ENCODE data around the gene CDKN2B.
"Not testable (repeated sequence)": the region's sequence is repeated elsewhere in the genome, so short reads cannot be mapped to it uniquely, and the experiment has no call there.

Gene CDKN2B

DNA sequence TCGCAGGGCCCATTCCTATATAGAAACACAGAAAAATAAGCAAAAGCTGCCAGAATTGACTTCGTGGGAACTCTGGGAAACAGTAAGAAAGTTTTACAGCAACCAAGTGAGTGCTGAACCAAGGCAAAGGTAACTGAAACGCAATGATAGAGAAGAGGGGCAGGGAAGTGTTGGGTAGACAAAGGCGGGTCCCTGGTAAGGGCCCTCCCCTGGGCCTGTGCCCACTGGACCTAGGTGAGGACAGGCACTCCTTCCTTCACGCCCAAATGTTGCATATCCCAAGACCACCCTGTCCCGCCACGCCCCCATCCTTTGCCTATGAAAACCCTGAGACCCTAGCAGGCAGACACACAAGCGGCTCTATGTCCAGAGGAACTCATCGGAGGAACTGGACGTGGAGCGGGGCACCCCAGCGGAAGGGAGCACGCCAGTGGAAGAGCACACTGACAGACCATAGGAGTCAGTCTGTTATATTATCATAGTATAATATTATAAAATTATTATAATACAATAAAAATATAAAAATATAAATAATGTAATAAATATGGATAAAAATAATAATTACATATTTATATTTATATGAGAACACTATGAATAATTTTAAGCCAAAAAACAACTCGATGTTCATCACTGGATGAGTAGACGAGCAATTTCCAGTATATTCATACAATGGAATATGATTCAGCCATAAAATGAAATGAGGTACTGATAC lies 42.8 kb downstream of the CDKN2B start:
- DNase-seq (ENCODE audit: insufficient read length) (no peak), FAIRE-seq (no peak)
- TF ChIP-seq POLR2A (IDR thresholded peaks at IDR 0.05; ENCODE audit: low read depth, low read length) (no peak), TAF1 (IDR thresholded peaks at IDR 0.05; ENCODE audit: borderline replicate concordance, low read depth, low read length) (no peak), POLR2AphosphoS5 (IDR thresholded peaks at IDR 0.05; ENCODE audit: low read depth, low read length) (no peak)

DNA sequence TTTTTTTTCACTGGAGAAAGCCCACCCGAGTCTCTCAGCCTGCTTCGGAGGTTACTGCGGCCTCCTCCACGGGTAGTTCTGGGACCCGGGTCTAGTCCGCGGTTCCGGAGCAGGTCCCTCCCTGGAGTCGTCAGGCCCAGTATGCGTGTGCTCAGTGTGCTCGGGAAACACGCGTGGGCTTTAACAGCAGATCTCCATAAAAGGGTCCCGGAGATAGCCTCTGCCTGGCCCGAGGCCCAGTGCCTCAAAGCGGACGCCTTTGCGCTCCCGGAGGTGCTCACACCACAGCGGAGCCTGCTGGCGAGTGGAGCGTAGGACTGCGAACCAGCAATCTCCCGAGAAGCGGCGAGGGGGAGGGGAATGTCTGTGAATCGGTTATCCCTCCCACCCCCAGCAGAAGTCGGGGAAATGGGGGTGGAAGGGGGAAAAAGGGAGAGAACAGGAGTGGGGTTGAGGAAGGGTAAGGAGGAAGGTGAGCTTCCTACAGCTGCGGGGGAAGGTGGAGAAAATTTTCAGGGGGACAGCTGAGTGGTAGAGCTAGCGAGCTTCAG lies 43.6 kb downstream of the CDKN2B start:
- DNase-seq (ENCODE audit: insufficient read length) (peak; percentile 54), FAIRE-seq (peak; percentile 87)
- TF ChIP-seq POLR2AphosphoS5 (IDR thresholded peaks at IDR 0.05; ENCODE audit: low read depth, low read length) (no peak), TAF1 (IDR thresholded peaks at IDR 0.05; ENCODE audit: borderline replicate concordance, low read depth, low read length) (no peak), POLR2A (IDR thresholded peaks at IDR 0.05; ENCODE audit: low read depth, low read length) (no peak)

DNA sequence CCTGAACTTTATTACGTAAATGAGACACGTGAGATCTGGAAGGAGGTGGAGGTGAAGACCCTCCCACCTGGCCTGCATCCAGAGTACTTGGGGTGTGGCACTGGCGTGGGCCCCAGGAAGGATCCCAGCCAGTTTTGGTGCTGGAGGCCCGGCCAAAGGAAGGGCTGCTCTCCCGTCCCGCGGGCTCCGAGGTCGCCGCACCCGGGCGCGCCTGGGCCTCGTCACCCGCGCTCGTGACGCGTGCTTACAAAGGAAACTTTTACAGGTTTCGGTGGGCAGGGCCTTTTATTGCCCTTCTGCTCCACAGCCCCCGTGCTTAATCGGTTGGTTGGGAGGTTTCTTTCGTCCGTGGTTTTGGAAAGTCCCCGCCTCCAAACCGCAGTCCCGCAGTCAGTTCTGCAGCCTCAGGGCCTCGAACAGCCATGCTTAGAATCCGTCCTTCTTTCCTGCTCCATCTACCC lies 44.1 kb downstream of the CDKN2B start:
- DNase-seq (ENCODE audit: insufficient read length), result peak; percentile 37
- FAIRE-seq, result no peak
- TF ChIP-seq POLR2AphosphoS5 (IDR thresholded peaks at IDR 0.05; ENCODE audit: low read depth, low read length), result no peak
- TF ChIP-seq POLR2A (IDR thresholded peaks at IDR 0.05; ENCODE audit: low read depth, low read length), result no peak
- TF ChIP-seq TAF1 (IDR thresholded peaks at IDR 0.05; ENCODE audit: borderline replicate concordance, low read depth, low read length), result no peak

DNA sequence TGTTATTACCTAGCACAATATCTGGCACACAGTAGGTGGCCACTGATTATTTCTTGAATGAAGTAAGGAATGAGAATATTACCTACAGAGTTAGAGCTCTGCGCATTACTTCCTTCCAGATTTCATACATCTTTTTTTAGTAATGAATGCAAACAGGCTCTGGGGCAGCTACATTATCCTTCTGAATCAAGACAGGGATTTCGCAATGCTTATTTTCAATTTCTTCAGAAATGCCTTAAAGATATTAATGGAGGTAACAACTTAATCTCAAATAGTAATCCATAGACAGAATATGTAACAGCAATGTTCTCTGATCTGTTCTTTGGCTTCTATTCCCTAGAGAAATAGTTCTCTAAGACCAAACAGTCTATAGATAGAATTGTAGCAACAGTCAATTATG lies 47.5 kb downstream of the CDKN2B start:
- FAIRE-seq (no peak), DNase-seq (ENCODE audit: insufficient read length) (no peak)
- TF ChIP-seq POLR2AphosphoS5 (IDR thresholded peaks at IDR 0.05; ENCODE audit: low read depth, low read length) (no peak), POLR2A (IDR thresholded peaks at IDR 0.05; ENCODE audit: low read depth, low read length) (no peak), TAF1 (IDR thresholded peaks at IDR 0.05; ENCODE audit: borderline replicate concordance, low read depth, low read length) (no peak)

DNA sequence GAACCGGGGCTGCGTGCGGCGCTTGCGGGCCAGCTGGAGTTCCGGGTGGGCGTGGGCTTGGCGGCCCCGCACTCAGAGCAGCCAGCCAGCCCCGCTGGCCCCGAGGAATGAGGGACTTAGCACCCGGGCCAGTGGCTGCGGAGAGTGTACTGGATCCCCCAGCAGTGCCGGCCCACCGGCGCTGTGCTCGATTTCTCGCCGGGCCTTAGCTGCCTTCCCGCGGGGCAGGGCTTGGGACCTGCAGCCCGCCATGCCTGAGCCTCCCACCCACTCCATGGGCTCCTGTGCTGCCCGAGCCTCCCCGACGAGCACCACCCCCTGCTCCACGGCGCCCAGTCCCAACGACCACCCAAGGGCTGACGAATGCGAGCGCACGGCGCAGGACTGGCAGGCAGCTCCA lies 49.8 kb downstream of the CDKN2B start:
- not testable (repeated sequence) for FAIRE-seq; DNase-seq (ENCODE audit: insufficient read length)

DNA sequence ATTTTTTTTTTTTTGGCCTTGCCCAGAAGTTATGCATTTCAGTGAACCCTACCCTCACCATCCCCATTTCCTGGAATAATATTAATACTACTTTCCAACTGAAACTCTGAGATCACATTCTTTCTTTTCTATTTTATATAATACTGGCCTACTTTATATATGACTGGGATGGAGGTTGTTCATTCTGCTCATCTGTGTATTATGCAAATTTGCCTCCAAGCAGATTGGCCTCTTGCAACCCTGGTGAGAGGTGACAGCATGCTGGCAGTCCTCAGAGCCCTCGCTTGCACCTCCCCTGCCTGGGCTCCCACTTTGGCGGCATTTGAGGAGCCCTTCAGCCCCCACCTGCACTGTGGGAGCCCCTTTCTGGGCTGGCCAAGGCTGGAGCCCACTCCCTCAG lies 50.3 kb downstream of the CDKN2B start:
- TF ChIP-seq TAF1 (IDR thresholded peaks at IDR 0.05; ENCODE audit: borderline replicate concordance, low read depth, low read length) (no peak), POLR2AphosphoS5 (IDR thresholded peaks at IDR 0.05; ENCODE audit: low read depth, low read length) (no peak), POLR2A (IDR thresholded peaks at IDR 0.05; ENCODE audit: low read depth, low read length) (no peak)
- no peak for DNase-seq (ENCODE audit: insufficient read length)
- FAIRE-seq, result no peak
